C4-2B (cell line): ENCODE results near the gene OTX2.

Experiments used
- ZFX ChIP-seq: fragments of 450-650 bp; IDR thresholded peaks from 2 replicates; pipeline ENCODE4 v1.6.1; 2017
- TF ChIP-seq, protein P1 (sequence below): fragments of 450-650 bp; conservative IDR thresholded peaks from 2 replicates; pipeline ENCODE4 v1.5.1; 2017; ENCODE audit warnings: mild to moderate bottlenecking

DNA sequence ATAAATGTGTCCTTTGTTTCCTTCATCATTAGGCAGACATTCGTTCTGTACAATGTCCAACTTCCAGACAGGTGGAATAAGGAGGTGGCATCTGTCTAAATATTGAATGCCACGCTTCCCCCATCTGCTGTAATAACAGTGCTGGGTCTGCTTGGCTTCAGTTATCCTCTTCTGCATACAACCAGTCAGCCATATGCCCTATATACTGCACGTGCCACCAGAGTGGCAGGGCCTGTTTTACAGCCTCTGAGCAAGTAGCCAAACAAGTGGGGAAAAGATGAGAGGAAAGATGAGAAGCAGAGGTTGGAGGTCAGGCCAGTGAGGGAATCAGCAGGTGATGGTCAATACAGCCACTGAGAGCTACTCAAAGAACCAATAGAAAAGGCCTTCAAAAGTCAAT is 55.4 kb downstream of the OTX2 start:
- TF ChIP-seq, protein P1, sequence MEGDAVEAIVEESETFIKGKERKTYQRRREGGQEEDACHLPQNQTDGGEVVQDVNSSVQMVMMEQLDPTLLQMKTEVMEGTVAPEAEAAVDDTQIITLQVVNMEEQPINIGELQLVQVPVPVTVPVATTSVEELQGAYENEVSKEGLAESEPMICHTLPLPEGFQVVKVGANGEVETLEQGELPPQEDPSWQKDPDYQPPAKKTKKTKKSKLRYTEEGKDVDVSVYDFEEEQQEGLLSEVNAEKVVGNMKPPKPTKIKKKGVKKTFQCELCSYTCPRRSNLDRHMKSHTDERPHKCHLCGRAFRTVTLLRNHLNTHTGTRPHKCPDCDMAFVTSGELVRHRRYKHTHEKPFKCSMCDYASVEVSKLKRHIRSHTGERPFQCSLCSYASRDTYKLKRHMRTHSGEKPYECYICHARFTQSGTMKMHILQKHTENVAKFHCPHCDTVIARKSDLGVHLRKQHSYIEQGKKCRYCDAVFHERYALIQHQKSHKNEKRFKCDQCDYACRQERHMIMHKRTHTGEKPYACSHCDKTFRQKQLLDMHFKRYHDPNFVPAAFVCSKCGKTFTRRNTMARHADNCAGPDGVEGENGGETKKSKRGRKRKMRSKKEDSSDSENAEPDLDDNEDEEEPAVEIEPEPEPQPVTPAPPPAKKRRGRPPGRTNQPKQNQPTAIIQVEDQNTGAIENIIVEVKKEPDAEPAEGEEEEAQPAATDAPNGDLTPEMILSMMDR = no peak
- TF ChIP-seq ZFX = no peak
